Vagina (tissue), 2 donors: ENCODE data around the gene DLG2. TPM values are rescaled to one million over a fixed set of nuclear protein-coding genes. Genes with fewer than 3 reads are reported as not detected.
A peak's percentile ranks its signal among the peaks of the same experiment; 100 is the strongest.

ENCODE experiments used
- DNase-seq, 2 donors: peaks; one replicate each; pipeline ENCODE4 v3.0.0-alpha.2; 2017; ENCODE audit errors: extremely low spot score in 2 of 2
- H3K27ac ChIP-seq: fragments of 200-600 bp; sonication (generic); one replicate; pipeline ENCODE4 v1.5.1; 2019
- H3K27me3 ChIP-seq: fragments of 200-600 bp; sonication (generic); one replicate; pipeline ENCODE4 v1.5.1; 2019
- H3K36me3 ChIP-seq, 2 donors: fragments of 200-600 bp; sonication (generic); one replicate each; pipeline ENCODE4 v1.5.1; 2017 to 2019
- H3K4me1 ChIP-seq: fragments of 200-600 bp; sonication (generic); one replicate; pipeline ENCODE4 v1.5.1; 2019
- H3K4me3 ChIP-seq, 2 donors: fragments of 200-600 bp; sonication (generic); 1 replicate in 1 of 2; 2 replicates in 1 of 2; pipeline ENCODE4 v1.5.1; 2016 to 2019
- H3K9me3 ChIP-seq: fragments of 200-600 bp; sonication (generic); one replicate; pipeline ENCODE4 v1.5.1; 2019
- CTCF ChIP-seq, 3 experiments: fragments of 450-650 bp in 2 of 3; fragments of 200-600 bp in 1 of 3; sonication (generic) in 1 of 3; IDR thresholded peaks; one replicate each; pipeline ENCODE4 v1.5.1; 2017 to 2019; ENCODE audit warnings: antibody characterized with exemption in 3 of 3, mild to moderate bottlenecking in 2 of 3, moderate library complexity in 2 of 3
- POLR2A ChIP-seq, 2 donors: fragments of 450-650 bp; IDR thresholded peaks; one replicate each; pipeline ENCODE4 v1.6.1; 2017; ENCODE audit warnings: antibody characterized with exemption in 2 of 2, mild to moderate bottlenecking in 2 of 2, moderate library complexity in 2 of 2
- POLR2AphosphoS5 ChIP-seq, 2 donors: sonication (generic); formaldehyde crosslinking; IDR thresholded peaks; one replicate each; pipeline ENCODE4 v1.9.0; 2017; ENCODE audit warnings: antibody characterized with exemption in 2 of 2, mild to moderate bottlenecking in 2 of 2, low read depth in 1 of 2; ENCODE audit not compliant: insufficient read depth in 1 of 2
- intact Hi-C: fragments of 100-400 bp; cut with DNase I; formaldehyde crosslinking; loops from one replicate; pipeline ENCODE4 v1.15.1; 2023
- total RNA-seq: library from RNA; depleted of rRNA; stranded (reverse); fragments of >200 nt; gene quantifications from one replicate; pipeline ENCODE4 v1.2.3, GENCODE V29; 2016

The DLG2 gene
- total RNA-seq, 1 donor from 2014 or later = 10.1 TPM

DNA sequence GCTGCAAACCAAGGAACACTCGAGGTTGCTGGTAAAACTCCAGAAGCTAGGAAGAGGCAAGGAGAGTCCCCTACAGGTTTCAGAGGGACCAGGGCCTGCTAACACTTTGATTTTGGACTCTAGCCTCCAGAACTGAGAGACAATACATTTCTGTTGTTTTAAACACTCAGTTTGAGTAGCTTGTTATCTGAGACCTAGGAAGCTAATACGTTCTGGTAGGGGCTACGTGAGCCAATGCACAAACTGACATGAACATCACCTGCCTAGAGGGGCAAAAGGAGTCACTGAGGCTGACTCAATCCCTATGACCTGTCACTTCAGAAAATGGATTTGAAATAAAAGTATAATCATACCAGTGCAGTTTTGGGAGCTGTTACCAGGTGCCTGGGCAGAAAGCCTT is 1775.1 kb downstream of the DLG2 start:
- Histone ChIP-seq H3K27ac (no peak overlapping the region), H3K27me3 (no peaks in the 10 kb centered on the region), H3K9me3 (no peaks in the 10 kb centered on the region), H3K4me3 (no peak overlapping the region), H3K36me3 (no peaks in the 10 kb centered on the region), H3K4me1 (no peaks in the 10 kb centered on the region)
- TF ChIP-seq POLR2AphosphoS5 (IDR thresholded peaks at IDR 0.05; ENCODE audit: insufficient read depth in 1 of 2, low read depth in 1 of 2) = no peak
- TF ChIP-seq CTCF (IDR thresholded peaks at IDR 0.05) = no peak
- TF ChIP-seq POLR2A (IDR thresholded peaks at IDR 0.05) = no peak
- intact Hi-C loops = no loop called here
- DNase-seq = no peak

- no peaks in the 10 kb centered on the region for H3K9me3 ChIP-seq
- no peak overlapping the region for H3K4me3 ChIP-seq
- no peaks in the 10 kb centered on the region for H3K4me1 ChIP-seq
- no peak for TF ChIP-seq POLR2AphosphoS5 (IDR thresholded peaks at IDR 0.05; ENCODE audit: insufficient read depth in 1 of 2, low read depth in 1 of 2)
- TF ChIP-seq CTCF (IDR thresholded peaks at IDR 0.05) = no peak
- no peak for TF ChIP-seq POLR2A (IDR thresholded peaks at IDR 0.05)
- no peak overlapping the region for H3K27ac ChIP-seq
- no peak for DNase-seq
- intact Hi-C loops = no loop called here
- H3K36me3 ChIP-seq = no peaks in the 10 kb centered on the region
- H3K27me3 ChIP-seq = no peaks in the 10 kb centered on the region
These were observed 1779.6 kb downstream of the DLG2 start for GRCh38 chr11:83847467-83848034.

DNA sequence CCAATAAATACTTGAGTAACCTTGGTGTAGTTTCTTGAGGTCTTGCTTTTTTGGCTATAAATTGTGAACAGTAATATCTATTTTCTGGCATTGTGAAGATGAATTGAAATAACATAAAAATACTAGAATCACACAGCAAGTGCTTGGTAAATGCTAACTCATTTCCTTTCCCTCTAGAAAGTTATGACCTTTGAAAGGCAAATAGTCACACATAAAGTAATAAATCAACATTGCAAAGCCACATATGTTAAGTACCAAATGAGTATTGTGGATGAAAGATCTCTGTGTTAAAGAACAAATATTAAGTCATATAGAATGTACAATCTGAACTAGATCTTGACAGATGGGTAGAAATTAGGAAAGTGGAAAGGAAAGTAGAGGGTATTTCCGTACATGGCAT is 1781.3 kb downstream of the DLG2 start:
- Histone ChIP-seq H3K36me3 (no peaks in the 10 kb centered on the region), H3K27me3 (no peaks in the 10 kb centered on the region), H3K4me1 (no peaks in the 10 kb centered on the region), H3K27ac (no peak overlapping the region), H3K4me3 (no peak overlapping the region), H3K9me3 (no peaks in the 10 kb centered on the region)
- intact Hi-C loops = no loop called here
- DNase-seq = no peak
- TF ChIP-seq CTCF (IDR thresholded peaks at IDR 0.05) = no peak
- TF ChIP-seq POLR2A (IDR thresholded peaks at IDR 0.05) = no peak
- no peak for TF ChIP-seq POLR2AphosphoS5 (IDR thresholded peaks at IDR 0.05; ENCODE audit: insufficient read depth in 1 of 2, low read depth in 1 of 2)

DNA sequence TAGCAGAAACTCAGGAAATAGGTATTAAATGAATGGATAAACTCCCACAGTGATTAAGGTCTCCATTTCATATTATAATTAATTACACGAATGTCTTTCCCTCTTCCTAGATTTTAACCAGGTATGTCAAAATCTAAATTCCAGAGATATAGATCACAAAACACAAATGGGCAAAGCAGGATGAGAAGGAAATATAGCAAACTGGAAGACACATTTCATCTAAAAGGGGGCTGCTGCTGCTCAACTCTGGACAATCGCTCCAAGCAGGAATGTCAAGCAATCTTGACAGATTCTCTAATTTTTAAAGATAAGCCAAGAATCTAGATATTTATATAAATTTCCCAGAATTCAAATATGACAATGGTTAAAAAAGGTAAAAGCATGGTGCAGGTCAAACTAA is 1786.8 kb downstream of the DLG2 start:
- DNase-seq = no peak
- H3K36me3 ChIP-seq = no peaks in the 10 kb centered on the region
- H3K27ac ChIP-seq = no peak overlapping the region
- no peaks in the 10 kb centered on the region for H3K4me1 ChIP-seq
- no peak overlapping the region for H3K4me3 ChIP-seq
- no peak for TF ChIP-seq POLR2AphosphoS5 (IDR thresholded peaks at IDR 0.05; ENCODE audit: insufficient read depth in 1 of 2, low read depth in 1 of 2)
- no peak for TF ChIP-seq POLR2A (IDR thresholded peaks at IDR 0.05)
- TF ChIP-seq CTCF (IDR thresholded peaks at IDR 0.05) = no peak
- no peaks in the 10 kb centered on the region for H3K9me3 ChIP-seq
- no peaks in the 10 kb centered on the region for H3K27me3 ChIP-seq
- intact Hi-C loops = no loop called here

DNA sequence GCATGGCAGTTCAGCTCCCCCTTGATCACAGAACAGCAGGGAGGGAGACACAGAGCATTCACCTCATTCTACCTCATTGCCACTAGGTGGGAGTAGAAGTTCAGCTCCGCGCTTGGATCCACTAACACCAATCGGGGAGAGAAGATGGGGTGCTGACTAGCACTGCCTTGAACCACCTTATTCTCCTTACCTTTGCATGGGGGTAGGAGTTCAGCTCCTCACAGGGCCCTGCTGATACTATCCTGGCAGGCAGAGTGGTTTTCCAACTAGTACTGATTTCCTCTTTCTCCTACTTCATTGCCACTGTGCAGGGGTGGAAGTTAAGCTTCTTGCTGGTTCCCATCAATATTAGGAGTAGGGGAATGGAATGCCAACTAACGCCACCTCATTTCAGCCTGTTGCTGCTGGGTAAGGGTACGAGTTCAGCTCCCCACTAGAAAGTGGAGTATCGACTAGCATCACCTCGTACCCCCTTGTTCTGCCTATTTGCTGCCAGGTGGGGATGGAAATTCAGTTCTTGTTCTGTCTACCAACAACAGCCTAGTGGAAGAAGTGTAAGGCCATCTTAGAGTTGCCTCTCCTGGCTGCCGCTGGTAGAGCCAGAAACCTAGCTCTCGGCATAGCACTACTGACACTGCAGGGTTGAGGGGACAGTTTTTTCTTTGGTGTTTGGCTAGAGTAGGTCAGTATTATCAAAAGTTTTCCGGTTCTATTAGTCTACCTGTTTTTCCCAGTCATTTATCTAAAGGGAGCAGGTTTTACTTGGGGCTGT is 1790.1 kb downstream of the DLG2 start:
- DNase-seq = no peak
- H3K4me1 ChIP-seq = no peaks in the 10 kb centered on the region
- H3K4me3 ChIP-seq = no peak overlapping the region
- intact Hi-C loops = no loop called here
- H3K9me3 ChIP-seq = no peaks in the 10 kb centered on the region
- no peaks in the 10 kb centered on the region for H3K36me3 ChIP-seq
- H3K27ac ChIP-seq = no peak overlapping the region
- TF ChIP-seq CTCF (IDR thresholded peaks at IDR 0.05) (peak in 1 of 3 experiments; percentile 14), POLR2AphosphoS5 (IDR thresholded peaks at IDR 0.05; ENCODE audit: insufficient read depth in 1 of 2, low read depth in 1 of 2) (no peak), POLR2A (IDR thresholded peaks at IDR 0.05) (no peak)
- H3K27me3 ChIP-seq = no peaks in the 10 kb centered on the region
